ENCODE results near the gene RNU4-1. TPM values are rescaled to one million over a fixed set of nuclear protein-coding genes. Genes with fewer than 3 reads are reported as not detected.
"Not testable (repeated sequence)": the region's sequence is repeated elsewhere in the genome, so short reads cannot be mapped to it uniquely, and the experiment has no call there.

Gene RNU4-1
- polyA plus RNA-seq, 3 donors: not detected

- peak overlapping the region; percentile 32 for H3K9ac ChIP-seq (ENCODE audit: insufficient read depth, low read length, poor library complexity, severe bottlenecking)
- peak overlapping the region in 1 of 3 experiments; percentile 47 for H3K4me3 ChIP-seq (replicated peaks in 1 of 3; ENCODE audit: low read depth in 2 of 3, low read length in 3 of 3)
- no peaks in the 10 kb centered on the region for H3K9me3 ChIP-seq (replicated peaks in 1 of 2; ENCODE audit: control insufficient read depth in 1 of 2, insufficient read depth in 1 of 2, low read length in 2 of 2)
- no peak overlapping the region for H2AFZ ChIP-seq (ENCODE audit: insufficient read depth, low read depth, low read length, poor library complexity, severe bottlenecking)
- peaks cover 44% of the 10 kb centered on the region for H4K20me1 ChIP-seq (ENCODE audit: insufficient read depth, low read length)
- Mint-ChIP-seq H3K9me3 (peaks cover 0 to 2% (median 0%) of the 10 kb centered on the region in 7 donors), H3K4me1 (peaks cover 95% of the 10 kb centered on the region), H3K36me3 (peaks cover 47 to 52% of the 10 kb centered on the region in 2 donors), H3K4me3 (peak overlapping the region; percentile 60 to 82), H3K27ac (peak overlapping the region; percentile 89 to 97 (median 95)), H3K27me3 (ENCODE audit: low read depth in 3 of 3) (peaks cover 2% of the 10 kb centered on the region in 3 donors)
- peaks cover 97 to 98% of the 10 kb centered on the region in 2 donors for H3K4me1 ChIP-seq (ENCODE audit: control insufficient read depth in 1 of 2, insufficient read depth in 2 of 2, low read length in 2 of 2)
- no peaks in the 10 kb centered on the region for H3K27me3 ChIP-seq (ENCODE audit: control insufficient read depth in 2 of 2, insufficient read depth in 2 of 2, low read length in 2 of 2)
- DNase-seq: peak; percentile 77 to 79 (median 78)
- peak; percentile 9 for TF ChIP-seq CTCF (IDR thresholded peaks at IDR 0.05)
- peaks cover 4 to 17% of the 10 kb centered on the region in 2 donors for H3K36me3 ChIP-seq (replicated peaks in 1 of 2; ENCODE audit: control insufficient read depth in 1 of 2, insufficient read depth in 2 of 2, low read length in 2 of 2)
- H3K79me2 ChIP-seq (ENCODE audit: insufficient read depth, low read length): peaks cover 95% of the 10 kb centered on the region
- H3K4me2 ChIP-seq (replicated peaks; ENCODE audit: extremely low read depth, low read length, poor library complexity, severe bottlenecking): peak overlapping the region; percentile 71
- intact Hi-C loops (cut with micrococcal nuclease): no loop called here
- no CpG with 5 or more reads among the region's 12 CpGs for WGBS (ENCODE audit: insufficient coverage)
- H3K27ac ChIP-seq (ENCODE audit: low read depth in 1 of 2, low read length in 2 of 2): peak overlapping the region; percentile 80 to 89
Measured at GRCh38 chr12:120252071-120252906, 40.7 kb downstream of the RNU4-1 start.

GRCh38 chr12:120251364-120252070 is 41.5 kb downstream of the RNU4-1 start:
- H3K9me3 ChIP-seq (replicated peaks in 1 of 2; ENCODE audit: control insufficient read depth in 1 of 2, insufficient read depth in 1 of 2, low read length in 2 of 2); intact Hi-C loops (cut with micrococcal nuclease); H3K27me3 Mint-ChIP-seq (ENCODE audit: low read depth in 3 of 3); H2AFZ ChIP-seq (ENCODE audit: insufficient read depth, low read depth, low read length, poor library complexity, severe bottlenecking); H3K27me3 ChIP-seq (ENCODE audit: control insufficient read depth in 2 of 2, insufficient read depth in 2 of 2, low read length in 2 of 2); H3K9me3 Mint-ChIP-seq; DNase-seq: not testable (repeated sequence)
- peaks cover 44 to 48% of the 10 kb centered on the region in 2 donors for H3K36me3 Mint-ChIP-seq
- peak overlapping the region; percentile 57 to 82 for H3K4me3 Mint-ChIP-seq
- Histone ChIP-seq H3K4me3 (replicated peaks in 1 of 3; ENCODE audit: low read depth in 2 of 3, low read length in 3 of 3) (peak overlapping the region in 1 of 3 experiments; percentile 47), H3K79me2 (ENCODE audit: insufficient read depth, low read length) (peaks cover 95% of the 10 kb centered on the region), H3K4me2 (replicated peaks; ENCODE audit: extremely low read depth, low read length, poor library complexity, severe bottlenecking) (peak overlapping the region; percentile 71), H3K36me3 (replicated peaks in 1 of 2; ENCODE audit: control insufficient read depth in 1 of 2, insufficient read depth in 2 of 2, low read length in 2 of 2) (peaks cover 4 to 11% of the 10 kb centered on the region in 2 donors), H3K4me1 (ENCODE audit: control insufficient read depth in 1 of 2, insufficient read depth in 2 of 2, low read length in 2 of 2) (peaks cover 94 to 98% of the 10 kb centered on the region in 2 donors), H3K27ac (ENCODE audit: low read depth in 1 of 2, low read length in 2 of 2) (peak overlapping the region; percentile 80 to 89), H4K20me1 (ENCODE audit: insufficient read depth, low read length) (peaks cover 45% of the 10 kb centered on the region), H3K9ac (ENCODE audit: insufficient read depth, low read length, poor library complexity, severe bottlenecking) (peak overlapping the region; percentile 32)
- WGBS (ENCODE audit: insufficient coverage): no CpG with 5 or more reads among the region's 12 CpGs
- H3K4me1 Mint-ChIP-seq: peaks cover 94% of the 10 kb centered on the region
- peak overlapping the region; percentile 89 to 97 (median 95) for H3K27ac Mint-ChIP-seq

Measured in CD14-positive monocyte (primary cell).